GM21526 (cell line): ENCODE data around the gene AFF1.
"Not testable (repeated sequence)": the region's sequence is repeated elsewhere in the genome, so short reads cannot be mapped to it uniquely, and the experiment has no call there.

ENCODE experiments used
- ATAC-seq: cut with Tn5 transposase; IDR thresholded peaks from one replicate; pipeline ENCODE4 v1.9.1; 2021; ENCODE audit warnings: moderate library complexity; ENCODE audit not compliant: unreplicated experiment, low FRiP score

AFF1 gene

GRCh38 chr4:86976801-86977485 lies 42.1 kb downstream of the AFF1 start:
- ATAC-seq: no peak

- ATAC-seq: peak; percentile 86
Measured at GRCh38 chr4:86977621-86978184, 42.9 kb downstream of the AFF1 start.

GRCh38 chr4:86978709-86979108 lies 43.9 kb downstream of the AFF1 start:
- ATAC-seq: no peak

- no peak for ATAC-seq
Measured at GRCh38 chr4:86980230-86980629, 45.4 kb downstream of the AFF1 start.

- no peak for ATAC-seq
Measured at GRCh38 chr4:86981789-86982188, 47.0 kb downstream of the AFF1 start.

- not testable (repeated sequence) for ATAC-seq
Measured at GRCh38 chr4:86985852-86986251, 51.0 kb downstream of the AFF1 start.

- not testable (repeated sequence) for ATAC-seq
Measured at GRCh38 chr4:86989658-86990057, 54.8 kb downstream of the AFF1 start.

- no peak for ATAC-seq
Measured at GRCh38 chr4:86990510-86990909, 55.7 kb downstream of the AFF1 start.

- ATAC-seq: no peak
Measured at GRCh38 chr4:86991994-86992393, 57.2 kb downstream of the AFF1 start.

GRCh38 chr4:86993909-86994681 lies 59.3 kb downstream of the AFF1 start:
- ATAC-seq: no peak

GRCh38 chr4:86994686-86995085 lies 59.9 kb downstream of the AFF1 start:
- no peak for ATAC-seq

- ATAC-seq: not testable (repeated sequence)
Measured at GRCh38 chr4:86996510-86996909, 61.7 kb downstream of the AFF1 start.

- no peak for ATAC-seq
Measured at GRCh38 chr4:86999136-86999643, 64.4 kb downstream of the AFF1 start.

GRCh38 chr4:87002682-87003043 lies 67.9 kb downstream of the AFF1 start:
- no peak for ATAC-seq

GRCh38 chr4:87003266-87003665 lies 68.5 kb downstream of the AFF1 start:
- no peak for ATAC-seq

- no peak for ATAC-seq
Measured at GRCh38 chr4:87005369-87005689, 70.5 kb downstream of the AFF1 start.

- ATAC-seq: peak; percentile 2
Measured at GRCh38 chr4:87005690-87006425, 71.0 kb downstream of the AFF1 start.

- ATAC-seq: peak; percentile 54
Measured at GRCh38 chr4:87006426-87006675, 71.5 kb downstream of the AFF1 start.

GRCh38 chr4:87006676-87007527 lies 72.1 kb downstream of the AFF1 start:
- peak; percentile 63 for ATAC-seq
